HG02623 (cell line): Measurements from ENCODE around the gene NKAIN4.

Experiments used
- ATAC-seq: cut with Tn5 transposase; IDR thresholded peaks from one replicate; pipeline ENCODE4 v1.9.1; 2021; ENCODE audit warnings: moderate library complexity; ENCODE audit not compliant: unreplicated experiment

The NKAIN4 gene

GRCh38 chr20:63220696-63221399 is 33.4 kb downstream of the NKAIN4 start:
- ATAC-seq = no peak

- no peak for ATAC-seq
These were observed 34.3 kb downstream of the NKAIN4 start for GRCh38 chr20:63219866-63220521.

- ATAC-seq = no peak
These were observed 34.8 kb downstream of the NKAIN4 start for GRCh38 chr20:63219447-63219821.

- no peak for ATAC-seq
These were observed 35.4 kb downstream of the NKAIN4 start for GRCh38 chr20:63218701-63219446.

- ATAC-seq = no peak
These were observed 36.6 kb downstream of the NKAIN4 start for GRCh38 chr20:63217706-63218105.

- ATAC-seq = no peak
These were observed 37.3 kb downstream of the NKAIN4 start for GRCh38 chr20:63216849-63217471.

- ATAC-seq = peak; percentile 75
These were observed 38.0 kb downstream of the NKAIN4 start, which contains the start of gene YTHDF1 for GRCh38 chr20:63216041-63216848. Gene YTHDF1 (minus strand): TSS chr20:63216131. CDS start chr20:63215892, 239 bp downstream.

GRCh38 chr20:63215101-63216040 is 38.9 kb downstream of the NKAIN4 start:
- ATAC-seq = peak; percentile 24

GRCh38 chr20:63214514-63214913 is 39.7 kb downstream of the NKAIN4 start:
- no peak for ATAC-seq

- ATAC-seq = no peak
These were observed 41.5 kb downstream of the NKAIN4 start for GRCh38 chr20:63212792-63213191.

- no peak for ATAC-seq
These were observed 41.9 kb downstream of the NKAIN4 start for GRCh38 chr20:63212393-63212730.

- no peak for ATAC-seq
These were observed 44.2 kb downstream of the NKAIN4 start for GRCh38 chr20:63210011-63210605.

GRCh38 chr20:63208346-63208909 is 45.8 kb downstream of the NKAIN4 start:
- no peak for ATAC-seq

GRCh38 chr20:63206878-63207277 is 47.4 kb downstream of the NKAIN4 start:
- ATAC-seq = no peak

GRCh38 chr20:63205896-63206295 is 48.4 kb downstream of the NKAIN4 start:
- no peak for ATAC-seq

GRCh38 chr20:63204362-63204761 is 49.9 kb downstream of the NKAIN4 start:
- ATAC-seq = no peak

GRCh38 chr20:63202811-63203526 is 51.3 kb downstream of the NKAIN4 start:
- ATAC-seq = no peak

- ATAC-seq = no peak
These were observed 52.2 kb downstream of the NKAIN4 start for GRCh38 chr20:63202021-63202420.
